Hematopoietic multipotent progenitor cell treated with erythropoietin and hydrocortisone succinate and interleukin-3 and kit ligand, for 17 days (in vitro differentiated cells): ENCODE results near the gene C5orf47.
A peak's percentile ranks its signal among the peaks of the same experiment; 100 is the strongest.

Experiments used
- DNase-seq: peaks from one replicate; pipeline ENCODE4 v3.0.0-alpha.2; 2015; ENCODE audit warnings: low spot score

Gene C5orf47

DNA sequence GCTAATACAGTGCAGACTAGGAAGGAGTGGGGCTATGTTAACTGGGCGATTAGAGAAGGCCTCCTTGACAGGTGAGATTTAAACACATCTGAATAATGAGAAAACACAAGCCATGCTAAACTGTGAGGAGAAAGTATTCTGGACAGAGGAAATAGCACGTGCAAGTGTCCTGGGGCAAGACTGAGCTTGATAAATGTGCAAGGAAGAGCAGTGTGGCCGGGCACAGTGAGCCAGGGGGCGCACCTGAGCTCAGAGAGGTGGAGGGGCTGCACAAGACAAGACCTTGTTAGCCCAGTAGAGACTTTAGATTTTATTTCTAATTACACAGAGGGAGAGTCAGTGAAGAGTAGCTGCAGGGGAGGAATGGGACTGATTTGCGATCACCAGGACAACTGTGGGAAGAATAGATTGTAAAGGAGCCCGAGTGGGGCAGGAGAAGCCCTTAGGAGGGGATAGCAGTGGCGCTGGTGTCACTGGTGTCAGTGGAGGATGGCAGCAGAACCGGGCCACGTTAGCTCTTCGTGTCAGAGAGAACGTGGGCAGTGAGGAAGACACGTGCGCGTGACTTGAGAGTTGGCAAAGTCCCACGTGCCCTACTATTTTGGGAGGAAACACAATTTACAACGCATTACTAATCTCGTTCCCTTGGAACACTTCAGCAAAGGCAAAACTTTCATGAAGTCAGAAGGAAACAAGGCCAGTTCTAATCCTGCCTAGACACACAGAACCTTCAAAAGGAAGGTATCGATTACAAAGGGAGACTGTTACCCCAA, 17.9 kb upstream of the C5orf47 start:
- DNase-seq = peak; percentile 48

DNA sequence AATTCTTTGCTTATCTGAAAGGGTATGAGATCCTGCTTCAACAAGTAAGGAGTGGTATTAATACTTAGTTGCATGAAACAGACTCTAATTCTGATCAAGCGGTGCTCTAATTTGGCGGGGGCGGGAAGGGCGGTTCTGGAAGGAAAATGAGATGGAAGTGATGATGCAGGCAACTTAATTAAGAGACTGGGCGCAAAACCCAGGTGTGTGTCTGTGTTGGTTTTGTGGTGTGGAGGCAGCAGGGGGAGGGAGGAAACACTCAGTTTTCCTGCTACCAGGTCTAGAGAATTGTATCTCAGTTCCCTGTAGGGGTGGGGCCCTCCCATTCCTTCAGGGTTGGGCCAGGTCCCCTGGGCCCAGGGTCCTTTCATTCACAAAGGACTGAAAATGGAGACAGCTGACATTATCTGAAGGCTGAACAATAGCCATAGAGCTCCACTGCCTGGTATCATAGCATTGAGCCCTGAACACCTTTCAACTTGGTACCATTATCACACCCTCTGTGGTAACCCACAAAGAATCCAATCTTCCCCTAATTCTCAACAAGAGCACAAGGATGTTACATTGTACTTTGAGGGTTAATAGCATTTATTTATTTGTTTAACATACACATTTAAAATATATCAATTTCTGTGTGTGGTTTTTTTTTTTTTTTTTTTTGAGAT, 17.2 kb upstream of the C5orf47 start:
- no peak for DNase-seq

DNA sequence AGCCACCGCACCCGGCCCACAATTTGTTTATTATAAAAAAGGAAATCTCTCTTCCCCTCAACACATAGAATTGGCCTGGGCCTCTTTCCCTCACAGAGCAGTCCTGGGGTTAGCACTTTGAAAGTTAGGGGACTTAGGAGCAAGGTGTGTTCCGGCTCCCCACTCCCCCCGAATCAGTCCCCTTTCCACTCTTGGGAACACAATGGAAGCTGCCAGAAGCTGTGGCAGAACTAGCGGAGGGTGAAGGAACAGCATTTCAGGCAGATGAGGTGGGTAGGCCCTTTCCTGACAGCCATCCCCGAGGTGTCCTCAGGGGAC, 16.4 kb upstream of the C5orf47 start:
- DNase-seq = no peak

DNA sequence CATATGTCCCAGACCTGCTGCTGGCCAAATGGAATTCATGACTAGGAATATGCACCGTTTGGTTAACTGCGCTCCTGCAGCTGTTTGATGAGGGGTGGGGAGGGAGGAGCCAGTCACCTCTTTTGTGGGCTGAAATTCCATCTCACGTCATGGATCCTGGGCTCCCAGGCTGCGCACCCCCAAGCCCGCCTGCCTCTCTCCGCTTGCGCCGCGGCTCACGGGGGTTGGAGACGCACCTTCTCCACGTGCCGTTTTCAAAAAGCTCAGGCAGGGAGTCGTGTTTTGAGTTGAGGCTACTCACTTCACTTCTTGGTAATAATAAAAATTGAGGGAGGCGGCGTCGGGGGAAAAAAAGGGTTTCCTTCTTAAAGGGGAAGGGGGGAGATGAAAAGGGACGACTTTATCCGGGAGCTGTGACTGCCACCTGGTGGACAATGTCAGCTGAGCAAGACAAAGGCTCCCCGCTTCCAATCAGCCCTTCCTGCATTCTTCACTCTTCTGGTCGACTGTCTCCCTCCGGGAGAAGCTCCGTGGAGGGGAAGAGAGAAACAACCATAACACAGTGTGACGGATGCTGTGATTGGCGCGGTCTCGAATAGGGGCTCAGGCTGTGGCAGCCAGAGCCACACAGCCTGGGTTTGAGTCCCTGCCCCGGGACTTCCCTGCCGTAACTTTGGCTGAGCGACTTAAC, 15.9 kb upstream of the C5orf47 start:
- DNase-seq = peak; percentile 87

GRCh38 chr5:173973616-173973969, 15.4 kb upstream of the C5orf47 start:
- DNase-seq = no peak

DNA sequence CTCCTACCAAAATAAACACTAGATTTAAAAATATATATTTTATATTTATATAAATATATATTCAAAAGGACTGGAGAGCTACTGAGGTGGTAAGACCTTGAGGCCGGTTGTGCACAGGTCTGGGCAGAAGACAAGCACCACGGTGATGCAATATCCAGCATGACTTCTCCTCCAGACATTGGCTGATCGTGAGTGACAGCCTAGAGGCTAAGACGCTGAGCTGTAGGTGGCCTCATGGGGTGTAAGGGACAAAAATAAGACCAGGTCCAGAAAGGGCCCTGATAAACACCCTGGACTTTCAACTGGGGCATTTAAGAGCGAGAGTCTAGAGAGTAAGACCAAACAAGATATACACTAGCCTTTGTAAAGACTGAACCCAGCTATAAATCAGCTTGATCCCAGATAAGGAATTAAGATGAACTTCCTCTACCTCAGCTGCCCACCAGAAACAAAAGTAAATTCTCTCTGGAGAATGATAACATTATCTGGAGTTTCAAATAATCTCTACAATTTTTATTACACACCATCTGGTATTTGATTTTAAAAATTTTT, 14.2 kb upstream of the C5orf47 start:
- no peak for DNase-seq

DNA sequence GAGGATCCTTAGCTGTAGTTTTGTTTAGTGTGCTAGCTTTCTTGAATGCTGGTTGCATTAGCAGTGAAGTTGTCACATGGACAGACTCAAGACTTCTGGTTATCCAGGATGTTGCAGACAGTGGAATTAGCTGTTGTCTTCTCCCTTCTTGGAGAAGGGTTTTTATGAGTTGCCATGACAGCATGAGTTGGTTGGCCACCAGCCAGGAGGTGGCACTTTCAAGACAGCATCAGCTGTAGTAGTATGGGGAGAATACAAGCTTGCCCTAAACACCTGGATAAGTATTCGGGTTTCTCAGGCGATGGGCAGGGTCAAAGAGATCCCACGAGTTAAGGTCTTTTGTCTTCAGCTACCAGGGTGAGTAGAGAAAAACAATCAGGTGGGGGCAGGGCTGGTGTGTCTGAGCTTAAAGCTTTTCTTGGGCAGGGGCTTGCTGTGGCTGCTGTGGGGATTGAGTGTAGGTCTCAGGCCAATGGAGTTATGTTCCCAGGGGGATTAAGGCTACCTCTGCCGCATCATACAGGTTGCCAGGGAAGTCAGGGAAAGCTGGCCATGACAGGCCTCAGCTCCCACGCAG, 7.7 kb upstream of the C5orf47 start:
- DNase-seq = peak; percentile 36

DNA sequence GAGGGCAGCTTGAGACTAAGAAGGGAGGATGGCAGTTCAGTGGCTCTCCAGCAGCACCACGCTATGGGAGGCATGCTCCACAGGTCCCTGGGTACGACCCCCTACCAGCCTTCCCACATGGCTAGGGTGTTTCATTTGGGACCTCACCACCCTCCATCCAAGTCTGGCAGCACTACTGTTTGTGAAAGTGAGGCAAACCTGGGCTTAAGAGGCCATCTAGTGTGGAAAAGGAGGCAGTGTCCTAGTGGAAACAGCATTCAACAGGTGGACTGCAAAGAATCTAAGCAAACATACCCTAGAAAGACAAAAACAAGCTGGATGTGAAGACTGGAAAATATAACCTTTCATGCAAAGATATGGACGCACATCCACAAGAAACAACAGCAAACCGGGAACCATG, 4.8 kb upstream of the C5orf47 start:
- peak; percentile 54 for DNase-seq

DNA sequence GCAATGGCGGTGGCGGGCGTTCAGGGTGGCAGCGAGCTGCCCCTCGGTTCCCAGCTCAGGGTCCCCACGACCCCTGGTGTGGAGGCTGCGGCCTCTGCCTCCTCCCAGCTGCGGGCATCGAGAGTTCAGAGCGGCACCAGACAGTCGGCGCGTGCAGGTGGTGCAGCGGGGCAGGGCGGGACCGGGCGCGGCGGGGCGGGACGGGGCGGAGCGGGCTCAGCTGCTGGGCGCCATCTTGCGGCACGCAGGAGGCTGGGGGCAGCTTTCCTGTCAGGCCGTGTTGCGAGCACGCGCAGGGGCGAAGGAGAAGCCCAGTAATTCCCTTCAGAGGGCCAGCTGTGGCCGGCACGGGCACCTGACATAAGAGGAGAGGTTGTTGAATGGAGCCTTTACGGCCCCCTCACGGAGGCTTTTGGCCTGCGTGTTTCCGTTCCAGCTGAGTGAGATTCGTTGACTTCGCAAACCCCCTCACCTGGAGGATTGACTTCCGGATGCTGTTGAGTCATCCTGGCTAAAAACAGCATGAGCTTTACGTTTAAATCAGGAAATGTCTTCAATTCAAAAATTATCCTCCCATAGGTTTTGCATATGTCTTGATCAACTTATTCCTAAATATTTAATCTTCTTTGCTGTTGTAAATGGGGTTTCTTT, 587 bp downstream of the C5orf47 start:
- DNase-seq = no peak

DNA sequence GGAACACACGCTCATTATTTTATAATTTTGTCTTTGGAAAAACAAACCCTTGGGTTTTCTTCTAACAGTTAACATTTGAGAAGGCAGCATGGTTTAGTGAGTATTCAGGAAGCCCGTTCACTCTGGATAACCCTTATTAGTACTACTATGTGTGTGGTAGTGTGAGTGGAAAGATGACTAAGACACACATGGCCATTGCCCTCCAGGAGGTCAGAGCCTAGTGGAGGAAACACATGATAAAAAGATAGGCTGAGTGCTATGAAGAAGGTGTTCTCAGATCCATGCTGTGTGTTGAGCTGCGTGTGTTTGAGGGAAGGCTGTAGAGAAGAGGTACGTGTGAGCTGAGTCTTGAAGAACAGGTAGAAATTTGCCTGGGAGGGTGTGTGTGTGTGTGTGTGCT, 8.4 kb downstream of the C5orf47 start:
- no peak for DNase-seq

- DNase-seq = no peak
Observed at GRCh38 chr5:173998531-173998930, 9.6 kb downstream of the C5orf47 start.

DNA sequence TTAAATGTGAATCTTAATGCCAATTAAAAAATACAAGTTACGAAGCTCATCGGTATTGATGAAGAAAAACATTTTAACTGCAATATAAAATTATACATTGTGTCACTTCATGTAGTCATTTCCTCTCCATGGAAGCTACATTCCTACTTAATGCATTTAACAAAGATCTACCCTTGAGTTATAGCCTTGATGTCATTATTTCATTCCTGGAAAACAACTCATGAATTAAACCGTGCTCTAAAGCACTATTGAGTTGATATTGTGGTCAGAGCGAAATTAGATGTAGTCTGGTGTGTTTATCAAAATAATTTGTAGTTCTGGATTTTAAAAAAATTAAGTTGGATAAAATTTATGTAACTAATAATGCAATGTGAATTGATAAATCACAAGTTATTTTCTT, 11.1 kb downstream of the C5orf47 start:
- DNase-seq = no peak

DNA sequence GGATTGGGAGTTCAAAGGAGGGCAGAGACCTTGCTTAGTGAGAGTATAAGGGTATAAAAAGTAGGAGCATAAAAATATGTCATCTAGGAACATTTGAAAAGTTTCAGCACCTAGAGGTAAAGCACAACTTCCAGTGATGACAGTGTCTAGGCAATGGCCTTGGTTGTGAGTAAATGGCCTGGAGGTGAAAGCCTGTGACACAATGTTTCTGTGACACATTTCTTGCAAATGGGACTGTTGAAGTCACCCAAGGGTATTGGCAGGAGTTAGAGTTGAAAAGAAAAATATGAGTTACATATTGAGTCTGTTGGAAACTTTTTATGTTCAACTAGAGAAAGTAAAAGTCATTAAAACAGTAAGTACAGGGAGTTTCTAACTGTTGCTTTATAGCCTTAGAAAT, 14.8 kb downstream of the C5orf47 start:
- DNase-seq = no peak

DNA sequence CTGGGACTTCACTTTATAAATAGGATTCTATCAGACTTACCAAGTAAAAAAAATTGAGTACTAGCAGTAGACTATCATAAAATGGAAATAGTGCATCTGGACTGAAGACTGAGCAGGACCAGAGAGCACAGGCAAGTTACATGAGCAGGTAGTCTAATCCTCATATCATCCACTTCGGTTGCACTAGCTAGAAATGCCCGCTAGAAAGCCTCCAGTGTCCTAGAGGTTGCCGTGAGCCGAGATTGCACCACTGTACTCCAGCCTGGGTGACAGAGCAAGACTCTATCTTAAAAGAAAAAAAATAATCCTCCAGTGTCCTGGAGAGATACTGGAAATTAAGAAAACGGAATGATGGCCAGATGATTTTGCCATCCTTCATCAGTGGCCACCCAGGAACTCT, 20.0 kb downstream of the C5orf47 start:
- DNase-seq = no peak

GRCh38 chr5:174010365-174010764, 21.4 kb downstream of the C5orf47 start:
- no peak for DNase-seq

DNA sequence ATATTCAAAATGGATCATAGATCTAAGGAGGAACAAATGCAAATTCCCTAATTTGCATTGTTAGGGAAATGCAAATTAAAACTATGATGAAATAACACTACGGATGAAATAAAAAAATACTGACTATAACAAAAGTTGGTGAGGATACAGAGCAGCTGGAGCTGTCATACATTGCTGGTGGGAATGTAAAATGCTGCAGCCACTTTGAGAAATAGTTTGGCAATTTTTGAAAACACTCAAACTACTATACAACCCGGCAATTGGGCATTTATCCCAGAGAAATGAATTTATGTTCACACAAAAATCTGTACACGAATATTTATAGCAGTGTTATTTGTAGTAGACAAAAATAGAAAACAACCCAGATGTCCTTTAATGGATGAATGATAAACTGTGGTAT, 22.5 kb downstream of the C5orf47 start:
- DNase-seq = no peak

GRCh38 chr5:174020069-174020927, 31.3 kb downstream of the C5orf47 start:
- peak; percentile 39 for DNase-seq

GRCh38 chr5:174020928-174021304, 31.9 kb downstream of the C5orf47 start:
- no peak for DNase-seq

- no peak for DNase-seq
Observed at GRCh38 chr5:174022384-174023095, 33.6 kb downstream of the C5orf47 start.

DNA sequence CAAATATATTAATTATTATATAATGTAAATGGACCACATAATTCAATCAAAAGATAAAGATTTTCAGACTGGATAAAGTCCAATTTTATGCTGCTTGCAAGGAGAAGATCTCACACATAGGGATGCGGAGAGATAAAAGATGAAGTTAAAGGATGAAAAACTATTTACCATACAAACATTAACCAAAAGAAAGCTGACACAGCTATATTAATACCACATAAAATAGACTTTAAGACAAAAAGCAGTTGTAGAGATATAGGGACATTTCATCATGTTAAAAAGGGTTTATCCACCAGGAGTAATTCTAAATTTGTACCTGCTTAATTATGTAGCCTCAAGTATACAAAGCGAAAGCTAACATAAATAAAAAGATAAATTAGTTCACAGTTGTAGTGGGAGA, 41.3 kb downstream of the C5orf47 start:
- DNase-seq = no peak
